ENCODE results near the gene TCP1. TPM values are rescaled to one million over a fixed set of nuclear protein-coding genes. Genes with fewer than 3 reads are reported as not detected.
"Not testable (repeated sequence)": the region's sequence is repeated elsewhere in the genome, so short reads cannot be mapped to it uniquely, and the experiment has no call there.

TCP1 gene
- total RNA-seq, 2 donors from 2014 or later: 55.7 to 81.5 TPM

DNA sequence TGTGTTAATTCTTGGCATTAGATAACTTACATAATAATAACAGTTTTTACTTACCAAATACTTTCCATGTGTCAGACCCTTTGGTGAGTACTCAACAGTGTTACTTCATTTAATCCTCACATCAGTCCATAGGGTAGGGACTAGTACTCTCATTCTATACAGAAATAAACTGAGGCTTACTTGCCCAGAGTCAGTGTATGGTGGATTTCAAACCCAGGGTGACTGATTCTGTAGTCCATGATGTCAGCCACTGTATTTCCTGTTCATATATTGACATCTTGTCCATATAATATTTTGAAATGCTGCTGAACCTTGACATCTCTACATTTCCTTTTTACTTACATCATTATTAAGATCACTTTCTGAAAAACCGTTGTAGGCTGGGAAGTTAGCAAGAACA is 8.2 kb upstream of the TCP1 start:
- Histone ChIP-seq H3K36me3 (replicated peaks in 1 of 2; ENCODE audit: insufficient read depth in 1 of 2, low read depth in 2 of 2) (peaks cover 0 to 5% of the 10 kb centered on the region in 2 donors), H3K4me3 (no peak overlapping the region), H3K27ac (no peak overlapping the region), H3K9me3 (no peaks in the 10 kb centered on the region), H3K27me3 (no peaks in the 10 kb centered on the region), H3K4me1 (peaks cover 10% of the 10 kb centered on the region)
- DNase-seq: no peak
- TF ChIP-seq CTCF (IDR thresholded peaks at IDR 0.05) (no peak), POLR2A (IDR thresholded peaks at IDR 0.05) (no peak)
- no peak for ATAC-seq
- 0 to 43% methylated on average over 1 of the region's 1 CpG for WGBS, 2 donors
- intact Hi-C loops (cut with DNase I): no loop called here

DNA sequence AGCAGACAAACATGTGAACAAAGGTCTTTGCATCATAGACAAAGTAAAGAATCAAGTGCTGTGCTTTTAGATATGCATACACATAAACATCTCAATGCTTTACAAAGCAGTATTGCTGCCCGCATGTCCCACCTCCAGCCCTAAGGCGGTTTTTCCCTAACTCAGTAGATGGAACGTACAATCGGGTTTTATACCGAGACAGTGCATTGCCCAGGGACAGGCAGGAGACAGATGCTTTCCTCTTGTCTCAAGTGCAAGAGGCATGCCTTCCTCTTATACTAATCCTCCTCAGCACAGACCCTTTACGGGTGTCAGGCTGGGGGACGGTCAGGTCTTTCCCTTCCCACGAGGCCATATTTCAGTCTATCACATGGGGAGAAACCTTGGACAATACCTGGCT is 5.6 kb upstream of the TCP1 start:
- H3K36me3 ChIP-seq (replicated peaks in 1 of 2; ENCODE audit: insufficient read depth in 1 of 2, low read depth in 2 of 2); H3K27me3 ChIP-seq; H3K9me3 ChIP-seq; H3K27ac ChIP-seq; intact Hi-C loops (cut with DNase I); DNase-seq; ATAC-seq; H3K4me3 ChIP-seq: not testable (repeated sequence)
- 79 to 86% methylated on average over 8 of the region's 8 CpGs for WGBS, 2 donors
- peaks cover 29% of the 10 kb centered on the region for H3K4me1 ChIP-seq

- Histone ChIP-seq H3K27ac (peak overlapping the region; percentile 93 to 100 (median 98)), H3K36me3 (replicated peaks in 1 of 2; ENCODE audit: insufficient read depth in 1 of 2, low read depth in 2 of 2) (peaks cover 0 to 3% of the 10 kb centered on the region in 2 donors), H3K4me3 (peak overlapping the region; percentile 32 to 50), H3K9me3 (no peaks in the 10 kb centered on the region), H3K27me3 (no peaks in the 10 kb centered on the region), H3K4me1 (peaks cover 50% of the 10 kb centered on the region)
- DNase-seq (peak in 3 of 4 donors; percentile 21 to 42 (median 23)), ATAC-seq (no peak)
- intact Hi-C loops (cut with DNase I): no loop called here
- WGBS, 2 donors: 13 to 16% methylated on average over 13 to 18 of the region's 18 CpGs
- no peak for TF ChIP-seq POLR2A (IDR thresholded peaks at IDR 0.05)
- no peak for TF ChIP-seq CTCF (IDR thresholded peaks at IDR 0.05)
Observed at GRCh38 chr6:159790956-159791598, 1.7 kb upstream of the TCP1 start.

DNA sequence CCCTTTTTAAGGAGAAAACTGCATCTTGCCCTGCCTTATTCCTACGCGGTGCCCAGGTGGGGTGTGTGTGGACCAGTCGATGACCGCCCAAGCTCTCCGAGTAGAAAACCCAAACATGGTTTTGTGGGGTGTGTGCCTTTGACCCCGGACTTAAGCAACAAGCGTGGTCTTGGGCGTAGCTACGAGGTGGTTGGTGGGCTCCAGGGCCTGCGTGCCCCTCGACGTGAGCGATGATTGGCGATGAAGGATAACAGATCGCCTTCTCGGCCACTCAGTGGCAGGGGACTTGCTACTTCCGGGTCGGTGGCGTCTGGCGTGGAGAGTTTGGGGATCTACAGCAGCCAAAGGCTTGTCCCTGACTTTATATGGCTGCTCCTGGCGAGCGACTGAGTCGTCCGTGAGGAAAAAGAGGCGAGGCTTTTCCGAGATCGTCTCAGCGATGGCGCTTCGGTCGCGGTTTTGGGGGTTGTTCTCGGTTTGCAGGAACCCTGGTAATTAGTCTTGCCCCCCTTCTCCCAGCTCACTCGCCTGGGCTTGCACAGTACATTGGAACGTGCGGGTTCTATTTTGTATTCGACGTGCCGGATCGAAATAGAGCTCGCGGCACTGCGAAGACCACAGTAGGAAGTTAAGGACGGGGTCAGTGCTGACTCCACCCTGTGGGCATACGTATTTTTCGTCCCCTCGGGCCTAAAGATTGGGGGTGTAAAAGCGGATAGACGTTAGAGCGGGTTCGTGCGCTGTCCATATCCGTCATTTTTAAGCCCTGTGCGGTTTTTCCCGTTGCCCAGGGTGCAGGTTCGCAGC is 950 bp upstream of the TCP1 start, which contains the start of gene MRPL18:
TSS of gene MRPL18 (plus strand) at position 319 of the 807 bp plus-strand sequence. CDS start at position 440, 121 bp downstream.
- DNase-seq: peak; percentile 91 to 97 (median 96)
- Histone ChIP-seq H3K9me3 (no peaks in the 10 kb centered on the region), H3K27me3 (no peaks in the 10 kb centered on the region), H3K4me1 (peaks cover 50% of the 10 kb centered on the region), H3K4me3 (peak within 1 kb of the TSS; percentile 96 to 98), H3K36me3 (replicated peaks in 1 of 2; ENCODE audit: insufficient read depth in 1 of 2, low read depth in 2 of 2) (peaks cover 0 to 4% of the 10 kb centered on the region in 2 donors), H3K27ac (peak within 1 kb of the TSS; percentile 93 to 100 (median 98))
- TF ChIP-seq POLR2A (IDR thresholded peaks at IDR 0.05) (peak; percentile 55 to 87 (median 75)), CTCF (IDR thresholded peaks at IDR 0.05) (peak in 1 of 7 experiments; percentile 7)
- intact Hi-C loops (cut with DNase I): no loop called here
- peak; percentile 87 for ATAC-seq
- WGBS, 2 donors: 0% methylated on average over 15 to 56 of the region's 56 CpGs

DNA sequence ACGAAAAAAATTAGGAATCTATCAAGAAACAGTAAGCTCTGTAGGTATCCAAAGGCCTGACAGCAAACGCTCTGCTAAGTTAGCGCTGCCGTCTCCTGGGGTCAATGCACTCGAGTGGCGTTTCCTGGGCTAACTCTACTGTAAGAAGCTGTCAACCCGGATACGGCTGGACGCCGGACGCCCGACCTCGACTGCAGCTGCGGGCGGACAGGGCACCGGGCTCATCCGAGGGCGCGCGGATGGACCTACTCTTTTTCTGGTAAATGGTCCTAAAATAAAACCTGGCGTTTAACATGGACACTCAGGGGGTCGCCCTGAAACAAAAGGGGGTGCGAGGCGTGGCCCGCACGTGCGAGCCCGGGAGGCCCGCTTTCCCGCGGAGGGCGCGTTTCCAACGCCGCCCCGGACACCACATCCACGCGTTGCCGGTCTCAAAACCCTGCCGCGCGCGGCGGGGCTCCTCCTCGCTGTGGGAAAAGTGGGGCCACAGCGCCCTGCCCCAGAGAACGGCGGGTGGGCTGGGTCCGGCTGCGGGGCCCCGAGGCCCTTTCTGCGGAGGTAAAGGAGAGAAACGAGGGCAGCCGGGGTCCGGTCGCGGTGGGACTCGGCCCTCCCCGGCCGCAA is 537 bp downstream of the TCP1 start:
- no peak for ATAC-seq
- Histone ChIP-seq H3K27me3 (no peaks in the 10 kb centered on the region), H3K27ac (peak overlapping the region; percentile 86 to 100 (median 96)), H3K4me3 (peak overlapping the region; percentile 96 to 98), H3K36me3 (replicated peaks in 1 of 2; ENCODE audit: insufficient read depth in 1 of 2, low read depth in 2 of 2) (peaks cover 0 to 14% of the 10 kb centered on the region in 2 donors), H3K9me3 (no peaks in the 10 kb centered on the region), H3K4me1 (peaks cover 48% of the 10 kb centered on the region)
- intact Hi-C loops (cut with DNase I): no loop called here
- TF ChIP-seq CTCF (IDR thresholded peaks at IDR 0.05) (no peak), POLR2A (IDR thresholded peaks at IDR 0.05) (no peak)
- peak; percentile 54 to 68 (median 57) for DNase-seq
- 0 to 1% methylated on average over 18 to 60 of the region's 60 CpGs for WGBS, 2 donors
